ENCODE data around the gene ACVR1B. TPM values are rescaled to one million over a fixed set of nuclear protein-coding genes. Genes with fewer than 3 reads are reported as not detected.
"Not testable (repeated sequence)": the region's sequence is repeated elsewhere in the genome, so short reads cannot be mapped to it uniquely, and the experiment has no call there.

ACVR1B gene
- total RNA-seq, 2 experiments from 2014 or later = 5.5 to 5.7 TPM

- POLR2A ChIA-PET = interaction anchor here (0.5 kb wide), 1 partner anchor 1408 kb away, joined by 4 read pairs; no protein-coding TSS in a partner anchor
- CTCF ChIA-PET = interaction anchor here (1.0 to 1.8 kb wide), 4 partner anchors 9 to 439 kb away, joined by 3 to 9 read pairs (median 4); no protein-coding TSS in a partner anchor
- Mint-ChIP-seq H3K4me3 (peak overlapping the region; percentile 2), H3K4me1 (peaks cover 69% of the 10 kb centered on the region), H3K27ac (peak overlapping the region; percentile 69), H3K36me3 (ENCODE audit: low read depth) (peaks cover 17% of the 10 kb centered on the region), H3K27me3 (peaks cover 8% of the 10 kb centered on the region), H3K9me3 (no peaks in the 10 kb centered on the region)
- no peak for DNase-seq
These were observed 20.4 kb downstream of the ACVR1B start for GRCh38 chr12:51971679-51972421.

DNA sequence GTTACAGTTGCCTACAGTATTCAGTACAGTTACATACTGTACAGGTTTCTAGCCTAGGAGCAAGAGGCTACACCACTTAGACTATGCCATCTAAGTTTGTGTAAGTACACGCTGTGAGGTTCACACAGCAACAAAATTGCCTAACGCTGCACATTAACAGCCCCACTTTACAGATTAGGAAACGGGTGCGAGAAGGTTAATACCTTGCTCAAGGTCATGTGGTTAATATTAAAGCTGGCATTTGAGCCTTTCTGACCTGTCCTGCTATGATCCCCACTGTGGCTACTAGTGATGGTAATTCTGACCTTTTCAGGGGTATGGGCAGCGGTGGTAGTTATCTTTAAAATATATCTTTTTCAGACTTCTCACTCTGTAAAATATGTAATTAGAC, 20.9 kb downstream of the ACVR1B start:
- POLR2A ChIA-PET = interaction anchor here (0.5 kb wide), 1 partner anchor 1407 kb away, joined by 4 read pairs; no protein-coding TSS in a partner anchor
- H3K27me3 Mint-ChIP-seq = peaks cover 8% of the 10 kb centered on the region
- no peak for DNase-seq
- H3K4me1 Mint-ChIP-seq = peaks cover 71% of the 10 kb centered on the region
- CTCF ChIA-PET = interaction anchor here (1.2 to 1.8 kb wide), 3 partner anchors 9 to 54 kb away, joined by 4 to 9 read pairs (median 4); no protein-coding TSS in a partner anchor
- peak overlapping the region; percentile 25 for H3K27ac Mint-ChIP-seq
- no peak overlapping the region for H3K4me3 Mint-ChIP-seq
- no peaks in the 10 kb centered on the region for H3K9me3 Mint-ChIP-seq
- peaks cover 18% of the 10 kb centered on the region for H3K36me3 Mint-ChIP-seq (ENCODE audit: low read depth)

DNA sequence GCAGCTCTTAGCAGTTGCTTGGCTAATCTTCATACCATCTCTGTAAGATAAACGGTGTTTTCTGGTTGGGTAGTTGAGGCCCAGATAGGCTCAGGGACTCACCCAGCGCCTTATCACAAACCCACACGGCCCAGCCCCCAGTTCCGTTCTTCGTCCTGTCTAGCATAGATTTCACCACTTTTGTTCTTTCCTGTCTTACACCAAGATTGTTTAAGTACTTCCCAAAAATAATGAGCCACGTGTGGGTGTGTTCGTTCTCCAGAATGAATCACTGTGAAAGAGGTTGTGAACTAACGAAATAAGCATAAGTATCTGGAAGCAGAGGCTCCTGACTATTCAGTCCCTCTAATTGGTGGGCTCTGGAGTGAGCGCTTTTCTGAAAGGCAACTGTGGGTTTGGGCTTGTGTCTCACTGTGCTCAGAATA, 21.4 kb downstream of the ACVR1B start:
- H3K4me1 Mint-ChIP-seq = peaks cover 71% of the 10 kb centered on the region
- H3K36me3 Mint-ChIP-seq (ENCODE audit: low read depth) = peaks cover 18% of the 10 kb centered on the region
- H3K27me3 Mint-ChIP-seq = peaks cover 8% of the 10 kb centered on the region
- peak; percentile 32 for DNase-seq
- ChIA-PET POLR2A (no interaction called here), CTCF (interaction anchor here (1.2 to 1.8 kb wide), 2 partner anchors 8 to 50 kb away, joined by 4 read pairs; no protein-coding TSS in a partner anchor)
- peak overlapping the region; percentile 25 for H3K27ac Mint-ChIP-seq
- no peak overlapping the region for H3K4me3 Mint-ChIP-seq
- no peaks in the 10 kb centered on the region for H3K9me3 Mint-ChIP-seq

- ChIA-PET CTCF (interaction anchor here (1.5 kb wide), 1 partner anchor 18 kb away, joined by 4 read pairs; no protein-coding TSS in a partner anchor), POLR2A (no interaction called here)
- Mint-ChIP-seq H3K36me3 (ENCODE audit: low read depth) (peaks cover 18% of the 10 kb centered on the region), H3K4me3 (no peak overlapping the region), H3K27me3 (peaks cover 6% of the 10 kb centered on the region), H3K27ac (peak overlapping the region; percentile 41), H3K9me3 (no peaks in the 10 kb centered on the region), H3K4me1 (peaks cover 71% of the 10 kb centered on the region)
- no peak for DNase-seq
These were observed 22.1 kb downstream of the ACVR1B start for GRCh38 chr12:51973560-51973959.

- CTCF ChIA-PET = interaction anchor here (0.6 to 1.5 kb wide), 5 partner anchors 19 to 1517 kb away, joined by 3 to 6 read pairs (median 3); partner anchors contain the start of gene SLC11A2
- Mint-ChIP-seq H3K27me3 (peaks cover 5% of the 10 kb centered on the region), H3K9me3 (no peaks in the 10 kb centered on the region), H3K4me1 (peaks cover 70% of the 10 kb centered on the region), H3K27ac (peak overlapping the region; percentile 59), H3K36me3 (ENCODE audit: low read depth) (peaks cover 18% of the 10 kb centered on the region), H3K4me3 (peak overlapping the region; percentile 3)
- DNase-seq = peak; percentile 15
- POLR2A ChIA-PET = no interaction called here
These were observed 23.1 kb downstream of the ACVR1B start for GRCh38 chr12:51974646-51975045.

DNA sequence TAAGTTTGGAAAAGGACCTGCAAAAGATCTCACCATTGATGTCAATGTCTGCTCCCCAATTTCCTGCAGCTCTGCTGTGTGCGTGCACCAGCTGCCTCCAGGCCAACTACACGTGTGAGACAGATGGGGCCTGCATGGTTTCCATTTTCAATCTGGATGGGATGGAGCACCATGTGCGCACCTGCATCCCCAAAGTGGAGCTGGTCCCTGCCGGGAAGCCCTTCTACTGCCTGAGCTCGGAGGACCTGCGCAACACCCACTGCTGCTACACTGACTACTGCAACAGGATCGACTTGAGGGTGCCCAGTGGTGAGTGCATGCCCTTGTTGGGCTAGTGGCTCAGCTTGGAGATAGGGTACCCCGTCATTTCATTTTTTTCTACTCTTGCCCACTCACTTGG, 23.7 kb downstream of the ACVR1B start:
- CTCF ChIA-PET = interaction anchor here (0.7 to 1.5 kb wide), 4 partner anchors 20 to 949 kb away, joined by 3 to 6 read pairs (median 4); partner anchors contain the start of gene SLC11A2
- no peak overlapping the region for H3K4me3 Mint-ChIP-seq
- POLR2A ChIA-PET = no interaction called here
- H3K9me3 Mint-ChIP-seq = no peaks in the 10 kb centered on the region
- no peak for DNase-seq
- no peak overlapping the region for H3K27ac Mint-ChIP-seq
- peaks cover 3% of the 10 kb centered on the region for H3K27me3 Mint-ChIP-seq
- H3K4me1 Mint-ChIP-seq = peaks cover 68% of the 10 kb centered on the region
- peaks cover 18% of the 10 kb centered on the region for H3K36me3 Mint-ChIP-seq (ENCODE audit: low read depth)

- Mint-ChIP-seq H3K4me3 (no peak overlapping the region), H3K27ac (no peak overlapping the region), H3K27me3 (peaks cover 3% of the 10 kb centered on the region), H3K4me1 (peaks cover 63% of the 10 kb centered on the region), H3K9me3 (no peaks in the 10 kb centered on the region), H3K36me3 (ENCODE audit: low read depth) (peaks cover 18% of the 10 kb centered on the region)
- no peak for DNase-seq
- ChIA-PET CTCF (interaction anchor here (0.6 to 2.5 kb wide), 6 partner anchors 17 to 96 kb away, joined by 3 to 11 read pairs (median 3); partner anchors contain the start of gene TAMALIN), POLR2A (no interaction called here)
These were observed 25.1 kb downstream of the ACVR1B start for GRCh38 chr12:51976376-51977160.

GRCh38 chr12:51977320-51977753, 25.8 kb downstream of the ACVR1B start:
- POLR2A ChIA-PET = no interaction called here
- H3K36me3 Mint-ChIP-seq (ENCODE audit: low read depth) = peaks cover 18% of the 10 kb centered on the region

DNA sequence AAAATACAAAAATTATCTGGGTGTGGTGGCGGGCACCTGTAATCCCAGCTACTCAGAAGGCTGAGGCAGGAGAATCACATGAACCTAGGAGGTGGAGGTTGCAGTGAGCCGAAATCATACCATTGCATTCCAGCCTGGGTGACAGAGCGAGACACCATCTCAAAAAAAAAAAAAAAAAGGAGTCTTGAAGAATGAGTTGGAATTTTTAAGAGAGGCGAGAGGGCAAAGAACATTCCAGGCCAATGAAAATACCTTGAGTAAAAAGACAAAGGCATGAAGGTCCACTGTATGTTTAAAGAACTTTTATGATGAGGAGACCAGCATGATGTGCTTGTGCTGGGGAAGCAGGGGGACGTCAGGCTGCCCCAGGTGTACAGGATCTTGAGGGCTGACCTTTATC, 27.8 kb downstream of the ACVR1B start:
- Mint-ChIP-seq H3K36me3 (ENCODE audit: low read depth) (peaks cover 18% of the 10 kb centered on the region), H3K4me1 (peaks cover 37% of the 10 kb centered on the region)
- CTCF ChIA-PET = interaction anchor here (1.2 to 2.5 kb wide), 2 partner anchors 18 to 46 kb away, joined by 3 to 11 read pairs; no protein-coding TSS in a partner anchor
- DNase-seq, H3K27me3 Mint-ChIP-seq, H3K27ac Mint-ChIP-seq, H3K4me3 Mint-ChIP-seq, POLR2A ChIA-PET, H3K9me3 Mint-ChIP-seq: not testable (repeated sequence)

More at GRCh38 chr12:51977320-51977753, 25.8 kb downstream of the ACVR1B start:
- peaks cover 57% of the 10 kb centered on the region for H3K4me1 Mint-ChIP-seq
- H3K4me3 Mint-ChIP-seq = no peak overlapping the region
- no peak overlapping the region for H3K27ac Mint-ChIP-seq
- H3K9me3 Mint-ChIP-seq = no peaks in the 10 kb centered on the region
- peaks cover 3% of the 10 kb centered on the region for H3K27me3 Mint-ChIP-seq
- no peak for DNase-seq
- CTCF ChIA-PET = interaction anchor here (0.6 to 2.5 kb wide), 7 partner anchors 16 to 97 kb away, joined by 3 to 11 read pairs (median 3); partner anchors contain the start of gene TAMALIN

GRCh38 chr12:51980051-51980808, 28.7 kb downstream of the ACVR1B start:
- H3K36me3 Mint-ChIP-seq (ENCODE audit: low read depth) = peaks cover 16% of the 10 kb centered on the region
- H3K27ac Mint-ChIP-seq = peak overlapping the region; percentile 62
- peaks cover 28% of the 10 kb centered on the region for H3K4me1 Mint-ChIP-seq
- H3K4me3 Mint-ChIP-seq = no peak overlapping the region
- ChIA-PET POLR2A (no interaction called here), CTCF (interaction anchor here (0.8 to 2.1 kb wide), 10 partner anchors 8 to 125 kb away, joined by 3 to 12 read pairs (median 4); partner anchors contain the start of gene ATG101)
- no peaks in the 10 kb centered on the region for H3K9me3 Mint-ChIP-seq
- H3K27me3 Mint-ChIP-seq = no peaks in the 10 kb centered on the region
- peak; percentile 74 for DNase-seq

DNA sequence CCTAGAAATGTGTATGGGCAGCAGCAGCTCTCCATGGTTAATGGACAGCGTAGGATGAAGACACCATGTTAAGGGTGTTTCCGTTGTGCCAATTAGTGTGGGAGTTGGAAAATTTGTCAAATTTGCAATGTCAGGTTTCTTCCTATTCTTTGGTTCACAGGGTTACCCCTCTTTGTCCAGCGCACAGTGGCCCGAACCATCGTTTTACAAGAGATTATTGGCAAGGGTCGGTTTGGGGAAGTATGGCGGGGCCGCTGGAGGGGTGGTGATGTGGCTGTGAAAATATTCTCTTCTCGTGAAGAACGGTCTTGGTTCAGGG, 29.3 kb downstream of the ACVR1B start:
- no peak for DNase-seq
- H3K36me3 Mint-ChIP-seq (ENCODE audit: low read depth) = peaks cover 11% of the 10 kb centered on the region
- no peak overlapping the region for H3K4me3 Mint-ChIP-seq
- no peak overlapping the region for H3K27ac Mint-ChIP-seq
- no peaks in the 10 kb centered on the region for H3K9me3 Mint-ChIP-seq
- ChIA-PET CTCF (interaction anchor here (0.8 to 2.1 kb wide), 10 partner anchors 9 to 125 kb away, joined by 3 to 12 read pairs (median 4); partner anchors contain the start of gene ATG101), POLR2A (no interaction called here)
- H3K27me3 Mint-ChIP-seq = no peaks in the 10 kb centered on the region
- peaks cover 22% of the 10 kb centered on the region for H3K4me1 Mint-ChIP-seq

GRCh38 chr12:51984657-51985056, 33.2 kb downstream of the ACVR1B start:
- Mint-ChIP-seq H3K4me1 (peaks cover 10% of the 10 kb centered on the region), H3K4me3 (no peak overlapping the region), H3K27ac (no peak overlapping the region), H3K36me3 (ENCODE audit: low read depth) (no peaks in the 10 kb centered on the region), H3K27me3 (no peaks in the 10 kb centered on the region), H3K9me3 (no peaks in the 10 kb centered on the region)
- CTCF ChIA-PET = interaction anchor here (1.0 to 2.2 kb wide), 3 partner anchors 8 to 41 kb away, joined by 5 to 7 read pairs (median 7); no protein-coding TSS in a partner anchor
- POLR2A ChIA-PET = no interaction called here
- DNase-seq = no peak

Measured in activated CD4-positive, alpha-beta T cell treated with anti-CD3 and anti-CD28 coated beads, Interleukin-2, amount 10 ng/mL, durations not matched to agents 7 days and 5 days (primary cell).